ENCODE data around the gene GCN1. TPM values are rescaled to one million over a fixed set of nuclear protein-coding genes. Genes with fewer than 3 reads are reported as not detected.
"Not testable (repeated sequence)": the region's sequence is repeated elsewhere in the genome, so short reads cannot be mapped to it uniquely, and the experiment has no call there.

The GCN1 gene
- total RNA-seq, 1 donor from 2014 or later, result 77.2 TPM

- Histone ChIP-seq H3K4me3 (no peak overlapping the region), H3K36me3 (peaks cover 71% of the 10 kb centered on the region), H3K27me3 (no peaks in the 10 kb centered on the region), H3K27ac (no peak overlapping the region), H3K4me1 (no peaks in the 10 kb centered on the region), H3K9me3 (no peaks in the 10 kb centered on the region)
- intact Hi-C loops (cut with DNase I), result no loop called here
- no peak for TF ChIP-seq CTCF (IDR thresholded peaks at IDR 0.05)
- DNase-seq (no peak), ATAC-seq (no peak)
These were observed 17.8 kb upstream of the GCN1 start for GRCh38 chr12:120212301-120212700.

GRCh38 chr12:120211904-120212283 is 17.4 kb upstream of the GCN1 start:
- Histone ChIP-seq H3K4me1 (no peaks in the 10 kb centered on the region), H3K27ac (no peak overlapping the region), H3K4me3 (no peak overlapping the region), H3K36me3 (peaks cover 75% of the 10 kb centered on the region), H3K9me3 (no peaks in the 10 kb centered on the region), H3K27me3 (no peaks in the 10 kb centered on the region)
- ATAC-seq, result no peak
- intact Hi-C loops (cut with DNase I), result no loop called here
- no peak for TF ChIP-seq CTCF (IDR thresholded peaks at IDR 0.05)
- peak; percentile 60 for DNase-seq

GRCh38 chr12:120211243-120211903 is 16.9 kb upstream of the GCN1 start:
- peaks cover 77% of the 10 kb centered on the region for H3K36me3 ChIP-seq
- no peak for TF ChIP-seq CTCF (IDR thresholded peaks at IDR 0.05)
- DNase-seq, result no peak
- no peaks in the 10 kb centered on the region for H3K27me3 ChIP-seq
- H3K4me3 ChIP-seq, result no peak overlapping the region
- H3K9me3 ChIP-seq, result no peaks in the 10 kb centered on the region
- intact Hi-C loops (cut with DNase I), result no loop called here
- H3K4me1 ChIP-seq, result no peaks in the 10 kb centered on the region
- ATAC-seq, result no peak
- H3K27ac ChIP-seq, result no peak overlapping the region

- DNase-seq (no peak), ATAC-seq (peak; percentile 4)
- no peaks in the 10 kb centered on the region for H3K9me3 ChIP-seq
- no peak overlapping the region for H3K27ac ChIP-seq
- intact Hi-C loops (cut with DNase I), result no loop called here
- no peaks in the 10 kb centered on the region for H3K4me1 ChIP-seq
- TF ChIP-seq CTCF (IDR thresholded peaks at IDR 0.05), result no peak
- H3K36me3 ChIP-seq, result peaks cover 63% of the 10 kb centered on the region
- H3K4me3 ChIP-seq, result no peak overlapping the region
- no peaks in the 10 kb centered on the region for H3K27me3 ChIP-seq
These were observed 15.3 kb upstream of the GCN1 start for GRCh38 chr12:120209851-120210250.

GRCh38 chr12:120207227-120207626 is 12.7 kb upstream of the GCN1 start:
- no peak overlapping the region for H3K27ac ChIP-seq
- DNase-seq (no peak), ATAC-seq (no peak)
- H3K4me3 ChIP-seq, result no peak overlapping the region
- intact Hi-C loops (cut with DNase I), result no loop called here
- no peaks in the 10 kb centered on the region for H3K4me1 ChIP-seq
- H3K27me3 ChIP-seq, result no peaks in the 10 kb centered on the region
- peaks cover 37% of the 10 kb centered on the region for H3K36me3 ChIP-seq
- no peak for TF ChIP-seq CTCF (IDR thresholded peaks at IDR 0.05)
- no peaks in the 10 kb centered on the region for H3K9me3 ChIP-seq

- DNase-seq; ATAC-seq; H3K4me3 ChIP-seq; H3K4me1 ChIP-seq; H3K27ac ChIP-seq; H3K9me3 ChIP-seq; intact Hi-C loops (cut with DNase I); H3K27me3 ChIP-seq: not testable (repeated sequence)
- H3K36me3 ChIP-seq, result peaks cover 33% of the 10 kb centered on the region
These were observed 12.3 kb upstream of the GCN1 start for GRCh38 chr12:120206781-120207180.

Data from upper lobe of right lung (tissue), 1 donor.